ENCODE results near the gene CNOT4.
A peak's percentile ranks its signal among the peaks of the same experiment; 100 is the strongest.

Gene CNOT4

DNA sequence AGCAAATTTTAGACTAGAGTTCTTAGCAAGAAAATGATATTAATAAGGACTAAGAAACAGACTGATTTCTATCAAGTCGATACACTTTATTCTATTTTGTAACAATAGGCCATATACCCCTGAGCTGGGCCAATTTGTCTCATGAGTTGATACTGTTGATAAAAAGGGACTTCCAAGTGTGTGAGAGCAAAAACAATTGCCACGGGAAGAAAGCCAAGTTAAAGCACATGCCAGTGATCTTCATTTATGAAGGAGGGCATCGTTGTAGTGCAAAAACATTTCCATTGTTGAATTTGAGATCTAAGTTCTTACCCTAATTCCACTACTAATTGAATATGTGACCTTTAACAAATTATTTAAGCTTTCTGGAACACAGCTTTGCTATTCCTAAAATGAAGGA lies 119.9 kb downstream of the CNOT4 start:
- DNase-seq: no peak

DNA sequence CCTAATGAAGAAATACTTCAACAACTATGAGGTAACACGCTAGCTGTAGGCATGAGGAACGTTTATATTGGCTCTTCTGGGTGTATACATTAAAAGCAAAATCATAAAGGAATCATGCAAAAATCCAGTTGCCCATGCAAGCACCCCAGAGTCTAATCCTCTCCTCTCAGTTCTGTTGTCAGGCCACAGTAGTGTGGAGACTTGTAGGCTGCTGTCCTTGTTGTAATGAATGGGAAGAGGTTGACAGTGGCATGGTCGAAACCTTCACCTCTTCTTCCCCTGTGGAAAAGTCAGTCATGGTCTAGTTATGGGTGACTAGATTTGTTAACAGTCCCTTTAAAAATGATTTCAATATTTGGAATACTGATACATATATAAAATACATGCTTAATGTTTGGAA lies 121.3 kb downstream of the CNOT4 start:
- no peak for DNase-seq

DNA sequence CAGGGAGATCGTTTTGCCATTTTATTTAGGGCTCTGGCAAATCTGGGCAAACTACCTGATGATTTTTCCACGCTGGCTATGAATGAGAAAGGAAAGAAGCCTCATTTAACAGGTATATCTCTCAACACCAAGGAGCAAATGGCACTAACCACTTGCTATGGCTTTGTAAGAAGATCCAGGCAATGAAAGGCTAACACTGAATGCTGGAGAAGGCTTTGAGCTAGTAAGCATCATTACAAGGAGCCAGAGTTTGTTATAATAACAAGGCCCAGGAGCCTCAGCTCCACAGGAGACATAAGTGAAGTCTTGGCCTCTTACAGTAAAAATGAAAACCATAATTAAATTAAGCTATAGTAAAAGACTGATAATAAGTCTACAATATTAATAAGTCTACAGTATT lies 123.1 kb downstream of the CNOT4 start:
- DNase-seq: no peak

DNA sequence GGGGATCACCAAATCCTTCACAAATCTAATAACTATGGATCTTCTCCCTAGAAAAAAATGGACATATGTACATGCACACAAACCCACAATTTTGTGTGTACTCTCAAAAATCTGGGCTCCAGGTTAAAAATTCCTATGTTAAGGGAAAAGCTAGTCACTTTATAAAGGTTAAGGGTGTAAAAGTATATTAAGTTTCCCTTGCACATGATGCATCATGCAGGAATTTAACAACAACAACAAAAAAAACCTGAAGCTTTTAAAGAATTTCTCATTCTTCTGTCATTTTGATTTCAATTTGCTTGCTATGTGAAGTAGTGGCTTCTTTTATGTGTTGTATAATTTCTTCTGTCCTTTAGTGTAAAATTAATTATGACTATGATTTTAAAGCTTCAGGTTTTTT lies 123.7 kb downstream of the CNOT4 start:
- no peak for DNase-seq

DNA sequence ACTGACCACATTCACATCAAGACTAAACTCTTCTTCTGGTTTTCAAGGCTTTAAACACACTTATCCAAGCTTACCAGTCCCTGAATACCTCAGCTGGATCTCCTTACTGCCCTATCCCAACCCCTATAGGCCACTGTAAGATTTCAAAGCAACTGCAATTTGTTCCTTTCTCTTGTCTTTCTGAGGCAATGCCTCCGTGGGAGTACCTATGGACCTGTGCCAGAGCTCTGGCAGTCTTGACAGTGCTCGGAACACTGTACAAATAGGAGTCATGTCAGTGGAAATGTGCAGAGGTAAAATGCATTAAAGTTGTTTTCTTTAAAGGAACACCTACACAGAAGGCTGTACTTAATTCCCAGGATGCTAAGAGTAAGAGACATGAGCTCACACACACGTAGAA lies 124.7 kb downstream of the CNOT4 start:
- peak; percentile 36 for DNase-seq

DNA sequence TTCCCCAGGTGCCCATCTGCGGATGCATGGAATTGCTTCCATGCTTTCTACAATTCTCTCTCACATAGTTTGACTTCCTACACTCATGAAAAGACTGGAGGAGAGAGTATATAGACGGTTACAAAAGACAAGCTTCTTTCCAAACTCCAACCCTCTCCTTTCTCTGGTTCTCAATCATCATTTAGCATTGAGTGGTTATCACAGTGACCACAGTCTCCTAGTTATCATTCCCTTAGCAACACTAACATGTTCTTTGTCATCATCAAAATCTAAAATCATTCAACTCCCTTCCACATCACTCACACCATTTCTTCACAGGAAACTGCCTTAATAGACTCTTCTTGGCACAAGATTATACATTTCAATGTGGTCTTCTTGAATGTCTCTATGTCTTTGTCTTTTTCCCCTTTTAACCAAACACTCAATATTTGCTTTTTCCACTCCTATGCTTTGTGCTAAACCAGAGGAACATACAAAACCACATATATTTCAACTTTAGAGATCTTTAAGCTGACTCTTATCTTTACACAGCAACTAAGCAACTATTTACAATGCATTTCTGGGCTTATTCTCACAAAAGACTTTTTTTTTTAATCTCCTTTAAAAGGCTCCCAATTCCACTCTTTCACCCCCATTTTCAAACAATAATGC lies 126.3 kb downstream of the CNOT4 start:
- DNase-seq: no peak

DNA sequence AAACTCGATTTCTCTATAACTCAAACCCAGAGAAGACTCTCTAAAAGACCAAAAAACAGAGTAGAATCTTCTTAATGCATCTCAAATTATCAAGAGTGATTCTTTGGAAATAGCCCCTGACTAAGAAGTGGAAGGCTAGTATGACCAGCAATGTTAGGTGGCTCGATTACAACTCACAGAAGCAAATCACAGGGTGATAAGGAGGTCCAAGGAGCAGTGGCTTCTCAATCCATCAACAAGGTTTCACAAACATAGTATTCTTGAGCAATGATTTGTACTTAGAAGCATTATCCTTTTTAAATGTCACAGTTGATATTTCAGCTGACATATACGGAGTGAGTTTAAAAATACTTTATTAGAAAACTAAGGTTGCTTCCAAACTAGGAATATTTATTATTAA lies 127.7 kb downstream of the CNOT4 start:
- no peak for DNase-seq

DNA sequence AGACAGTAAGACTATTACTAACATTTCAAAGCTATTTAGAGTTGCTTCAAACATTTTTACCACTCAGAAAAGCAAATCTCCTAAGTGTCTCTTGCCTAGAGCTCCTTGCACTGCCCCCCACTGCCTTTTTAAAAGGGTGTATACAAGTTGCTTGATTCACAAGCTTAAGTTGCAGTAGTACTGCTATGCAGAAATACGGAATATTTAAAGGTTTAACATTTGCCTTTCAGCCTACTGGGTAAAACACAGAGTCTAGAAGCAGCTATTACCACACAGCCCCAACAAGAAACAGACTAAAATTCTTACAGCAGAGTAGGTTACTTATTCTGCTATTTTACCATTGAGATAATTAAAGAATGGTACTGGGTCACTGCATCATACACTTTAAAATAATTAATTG lies 128.5 kb downstream of the CNOT4 start:
- DNase-seq: no peak

DNA sequence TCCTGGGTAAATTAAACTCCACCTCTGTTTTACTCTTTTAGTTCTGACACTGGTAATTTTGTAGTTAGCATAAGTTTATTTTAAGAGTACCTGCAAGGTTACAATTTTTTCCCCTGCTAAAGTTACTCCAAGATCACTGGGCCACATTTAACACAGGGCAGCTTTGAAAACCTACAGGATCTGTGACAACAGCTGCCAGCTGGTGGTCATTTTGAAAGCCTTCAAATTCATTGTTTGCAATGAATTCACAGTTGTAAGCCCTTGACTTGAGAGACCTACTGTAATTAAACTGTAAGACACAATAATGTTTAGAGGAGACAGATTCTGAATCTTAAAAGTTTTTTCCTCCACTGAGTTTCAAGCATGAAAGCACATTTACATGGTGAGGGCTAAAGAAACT lies 129.6 kb downstream of the CNOT4 start:
- no peak for DNase-seq

DNA sequence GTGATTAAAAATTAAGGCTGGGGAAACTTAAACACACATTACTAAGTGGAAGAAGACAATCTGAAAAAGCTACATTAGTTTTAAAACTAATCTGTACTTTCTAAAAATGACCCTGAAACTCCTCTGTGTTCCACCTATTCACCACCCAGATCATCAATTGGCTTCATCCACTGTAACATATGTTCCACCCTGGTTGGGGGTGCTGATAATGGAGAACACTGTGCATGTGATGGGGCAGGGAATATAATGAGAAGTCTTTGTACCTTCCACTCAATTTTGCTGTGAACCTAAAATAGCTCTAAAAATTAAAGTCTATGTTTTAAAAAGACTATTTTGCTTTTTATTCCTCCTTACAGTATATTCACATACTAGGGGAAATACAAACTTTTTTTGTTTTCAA lies 132.7 kb downstream of the CNOT4 start:
- peak; percentile 5 for DNase-seq

DNA sequence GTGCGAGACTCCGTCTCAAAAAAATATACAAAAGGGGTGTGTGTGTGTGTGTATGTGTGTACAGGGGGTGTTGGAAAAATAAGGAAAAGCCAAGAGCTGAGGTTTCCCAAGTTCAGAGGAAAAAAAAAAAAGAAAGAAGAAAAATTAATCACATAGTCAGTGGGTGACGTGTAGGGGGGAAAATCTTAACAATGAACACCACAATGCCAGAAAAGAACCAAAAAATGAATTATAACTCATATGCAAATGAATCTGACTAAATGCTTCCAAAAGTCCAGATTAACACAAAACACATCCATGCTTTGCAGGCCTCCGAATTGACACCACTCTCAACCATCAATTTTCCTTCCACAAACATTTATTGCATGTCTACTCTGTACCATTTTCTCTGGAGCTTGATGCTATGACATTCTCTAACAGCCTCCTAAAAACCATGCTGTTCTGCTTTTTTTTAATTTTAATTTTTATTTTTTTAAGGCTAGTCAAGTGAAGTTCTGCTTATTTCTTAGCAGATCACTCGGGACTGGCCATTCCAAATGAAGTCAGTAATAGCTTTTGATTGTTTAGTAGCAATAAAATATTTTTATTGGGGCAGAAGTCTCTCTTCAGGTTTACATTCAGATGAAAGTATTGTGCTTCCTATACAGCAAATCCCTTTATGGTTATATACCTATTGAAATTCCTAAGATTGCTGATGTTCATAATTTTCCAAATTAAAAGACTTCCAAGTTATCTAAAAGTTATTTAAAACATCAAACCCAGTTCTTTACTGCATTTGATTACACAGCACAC lies 133.8 kb downstream of the CNOT4 start:
- no peak for DNase-seq

DNA sequence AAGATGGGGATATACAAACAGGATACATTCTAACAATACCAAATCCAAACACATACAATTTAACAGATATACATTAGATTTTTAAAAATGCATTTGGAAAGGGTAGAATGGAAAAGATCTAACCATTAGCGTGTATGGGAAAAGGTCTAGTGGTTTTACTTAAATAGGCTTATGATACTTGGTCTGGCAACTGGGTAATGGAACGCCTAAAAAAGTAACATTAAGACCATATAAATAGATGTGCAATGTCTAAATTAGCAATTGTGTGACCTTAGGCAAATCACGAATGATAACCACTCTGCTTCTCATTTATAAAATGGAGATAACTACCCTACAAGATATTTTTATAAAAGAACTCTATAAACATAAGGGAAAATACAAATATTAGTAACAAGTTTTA lies 135.2 kb downstream of the CNOT4 start:
- DNase-seq: no peak

DNA sequence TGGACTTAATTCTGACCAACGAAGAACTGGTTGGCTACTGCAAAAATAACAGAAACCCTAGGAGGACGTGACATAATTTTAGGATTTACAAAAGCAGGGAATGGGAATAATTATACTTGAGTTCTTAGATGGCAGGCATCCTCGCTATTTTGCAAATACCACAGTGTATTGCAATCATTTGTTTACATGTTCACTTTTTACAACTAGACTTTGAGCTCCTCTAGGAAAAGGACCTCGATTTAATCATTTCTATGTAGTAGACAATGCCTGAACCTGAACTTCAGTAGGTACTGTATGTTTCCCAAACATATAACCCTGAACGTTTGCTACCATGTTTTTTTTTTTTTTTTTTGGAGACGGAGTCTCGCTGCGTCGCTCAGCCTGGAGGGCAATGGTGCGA lies 137.7 kb downstream of the CNOT4 start:
- DNase-seq: no peak

DNA sequence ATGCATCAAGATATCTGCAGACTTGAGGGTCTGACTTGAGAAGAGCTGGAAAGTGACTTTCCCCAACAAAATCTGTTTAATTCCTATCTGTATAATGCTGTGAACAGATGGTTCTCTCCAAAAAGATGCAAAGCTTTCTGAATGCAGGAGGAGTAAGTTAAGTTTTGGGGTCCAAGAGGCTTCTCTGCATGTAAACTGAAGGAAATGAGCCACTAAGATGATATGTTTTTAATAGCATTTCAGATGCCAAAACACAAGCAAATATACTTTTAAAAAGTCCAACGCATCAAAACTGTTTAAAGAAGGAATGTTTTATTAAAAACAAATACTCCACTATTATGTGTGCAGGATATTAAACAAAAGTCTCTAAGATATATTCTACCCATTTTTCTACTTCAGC lies 139.2 kb downstream of the CNOT4 start:
- DNase-seq: no peak

DNA sequence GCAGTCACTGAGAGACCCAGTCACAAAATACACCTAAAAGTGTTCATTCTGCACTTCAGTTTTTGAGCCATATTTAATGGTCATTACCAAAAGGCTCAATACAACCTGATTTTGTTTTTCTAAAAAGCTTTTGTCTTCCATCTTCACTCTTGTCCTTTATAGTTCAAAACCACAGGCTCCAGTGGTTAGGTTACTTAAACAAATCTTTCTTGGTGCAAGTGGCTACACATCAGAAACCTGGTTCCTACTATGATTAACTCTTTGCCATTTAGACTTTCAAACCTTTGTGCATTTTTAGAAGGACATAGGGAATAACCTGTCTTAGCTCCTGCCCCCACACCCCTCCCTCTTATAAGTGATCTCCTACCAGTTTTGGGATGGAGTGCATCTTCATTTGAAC lies 140.5 kb downstream of the CNOT4 start:
- no peak for DNase-seq

DNA sequence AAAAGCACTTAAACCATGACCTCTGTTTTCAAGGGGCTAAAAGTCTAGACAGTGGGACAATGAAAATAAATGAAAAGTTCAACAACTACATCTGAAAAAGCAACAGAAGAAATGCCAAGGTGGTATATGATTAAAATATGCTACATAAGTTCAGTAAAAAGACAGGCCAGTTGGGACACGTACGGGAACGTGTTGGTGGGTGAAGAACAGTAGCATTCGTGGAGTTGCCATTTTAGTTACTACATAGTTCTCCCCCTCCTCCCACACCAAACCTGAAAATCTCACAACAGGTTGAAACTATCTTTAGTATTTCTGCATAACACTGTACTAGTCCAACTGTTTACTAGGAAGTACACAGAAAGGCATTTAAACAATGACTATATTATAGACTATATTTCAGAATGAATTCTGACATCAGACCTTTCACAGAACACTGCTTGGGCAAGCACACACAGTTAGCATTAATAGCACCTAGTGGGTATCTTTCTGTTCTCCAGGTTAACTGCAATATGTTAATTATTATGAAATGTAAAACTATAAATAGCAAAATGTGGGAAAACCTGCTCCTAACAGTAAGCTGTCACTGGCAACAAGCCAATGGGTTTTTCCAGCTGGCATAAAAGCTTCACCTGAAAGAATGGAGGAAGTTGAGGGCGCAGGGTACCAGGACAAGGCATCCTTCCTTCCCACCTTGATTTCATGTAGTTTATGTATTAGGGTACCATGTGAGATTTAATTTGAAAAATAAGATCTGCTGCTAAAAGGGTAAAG lies 141.3 kb downstream of the CNOT4 start:
- no peak for DNase-seq

DNA sequence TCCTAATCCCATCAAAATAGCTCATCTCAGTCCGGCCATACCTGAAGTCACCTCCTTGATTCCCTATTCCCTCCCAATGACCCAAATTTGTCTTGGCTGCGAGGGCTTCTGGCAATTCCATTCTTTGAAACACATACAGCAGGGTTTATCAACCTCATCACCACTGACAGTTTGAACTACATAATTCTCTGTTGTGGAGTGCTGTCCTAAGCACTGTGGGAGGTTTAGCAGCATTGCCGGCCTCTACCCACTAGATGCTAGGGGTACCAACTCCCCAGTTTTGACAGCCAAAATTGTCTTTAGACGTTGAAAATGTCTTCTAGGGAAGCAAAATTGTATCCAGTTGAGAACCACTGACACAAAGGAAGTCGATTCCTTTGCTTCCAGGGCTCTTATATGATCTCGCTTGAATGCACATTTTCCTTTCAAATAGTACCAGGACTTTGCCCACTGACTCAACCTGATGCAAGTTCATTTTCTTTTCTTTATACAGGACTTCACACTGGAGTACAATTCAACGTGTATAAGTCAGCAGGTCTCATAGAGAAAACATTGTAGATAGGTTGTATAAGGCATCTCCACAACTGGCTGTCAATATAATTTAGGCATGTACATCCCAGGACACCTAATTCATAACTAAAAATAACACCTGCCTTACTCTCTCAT lies 142.9 kb downstream of the CNOT4 start:
- no peak for DNase-seq

DNA sequence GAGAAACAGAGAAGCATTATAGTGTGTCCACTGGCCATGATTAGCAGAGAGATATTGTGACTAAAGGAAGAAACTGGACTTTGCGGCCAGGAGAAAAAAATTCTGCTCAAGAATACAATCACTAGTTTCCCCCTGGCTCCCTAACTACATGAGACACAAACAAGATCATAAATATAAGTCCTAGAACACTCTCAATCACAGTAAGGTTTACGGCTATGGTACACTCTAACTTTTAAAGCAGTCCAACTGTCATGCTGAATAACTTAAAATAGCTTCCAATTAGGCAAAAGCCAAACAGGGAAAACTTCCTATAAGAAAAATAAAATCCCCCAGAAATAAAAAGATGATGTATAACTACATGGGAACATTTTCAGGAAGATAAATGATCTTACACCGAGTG lies 144.2 kb downstream of the CNOT4 start:
- DNase-seq: no peak

DNA sequence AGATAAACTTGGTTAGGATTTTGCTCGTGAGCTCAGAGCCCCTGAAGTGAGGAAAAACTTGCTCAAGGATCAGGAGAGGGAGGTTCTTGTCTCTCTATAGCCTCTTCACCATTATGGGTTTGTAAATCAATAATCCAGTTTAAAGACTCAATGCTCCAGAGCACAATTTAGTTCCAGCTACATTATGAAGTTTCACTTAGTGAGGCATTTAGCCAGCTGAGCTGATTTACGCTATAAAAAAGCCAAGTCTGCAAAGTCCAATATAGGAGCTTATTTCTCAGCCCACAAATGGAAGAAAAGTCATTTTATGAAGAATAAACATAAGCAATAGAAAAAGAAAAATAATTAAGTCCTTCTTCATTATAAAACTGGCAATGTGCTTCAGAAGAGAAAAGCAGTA lies 145.7 kb downstream of the CNOT4 start:
- DNase-seq: no peak

DNA sequence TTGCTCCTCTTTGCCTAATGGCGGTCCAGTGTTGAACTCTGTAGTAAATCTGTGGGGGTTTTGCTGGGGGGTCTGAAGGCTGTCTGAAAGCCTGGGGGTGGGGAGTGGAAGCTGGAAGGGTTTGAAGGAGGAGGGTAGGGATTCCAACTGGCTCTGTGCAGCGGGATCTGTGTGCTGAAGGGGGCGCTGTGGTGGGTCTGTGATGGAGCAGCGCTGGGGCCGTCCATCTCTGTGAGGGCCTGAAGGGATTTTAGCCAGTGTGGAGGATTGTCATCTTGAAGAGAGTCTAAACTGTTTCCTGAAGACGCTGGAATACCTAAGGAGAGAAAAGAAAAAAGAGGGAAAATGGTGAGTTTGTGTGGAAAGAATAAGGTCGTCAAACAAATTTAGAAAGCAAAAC lies 147.0 kb downstream of the CNOT4 start:
- no peak for DNase-seq

DNA sequence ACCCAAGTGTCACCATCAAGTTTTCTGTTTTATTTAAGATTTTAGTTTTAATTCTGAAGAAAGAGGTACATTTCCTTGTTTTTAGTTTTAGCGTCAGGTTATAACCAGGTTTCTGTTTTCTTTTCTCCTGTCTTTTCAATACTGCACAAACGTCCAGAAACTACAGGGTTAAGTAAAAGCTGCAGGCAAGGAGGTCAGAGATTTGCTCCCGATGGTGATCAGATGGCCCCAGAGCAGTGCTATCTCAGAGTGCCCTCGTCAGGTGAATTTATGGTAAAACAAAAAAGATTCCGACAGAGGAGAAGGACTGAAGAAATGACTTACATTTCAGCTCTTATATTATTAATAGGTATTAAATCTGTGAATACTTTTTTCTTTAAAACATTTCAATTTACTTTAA lies 148.1 kb downstream of the CNOT4 start:
- no peak for DNase-seq

DNA sequence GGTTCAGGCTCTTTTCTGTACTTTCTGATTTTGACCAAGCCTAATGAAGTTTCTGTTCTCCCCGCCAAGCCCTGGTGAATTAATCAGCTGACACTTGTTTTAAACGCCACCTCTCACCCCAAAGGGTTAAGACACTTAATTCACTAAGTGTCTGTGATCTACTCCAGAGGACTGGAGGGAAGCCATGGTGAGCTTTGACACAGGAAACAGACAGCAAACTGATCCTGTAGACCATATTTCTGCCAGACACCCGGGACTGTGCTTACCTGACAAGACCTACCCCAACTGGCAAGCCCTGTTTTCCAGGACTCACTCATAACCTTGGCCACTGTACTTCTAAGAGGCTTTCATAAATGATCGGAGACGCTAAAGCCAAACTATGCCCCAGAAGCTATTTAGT lies 150.3 kb downstream of the CNOT4 start:
- DNase-seq: no peak

DNA sequence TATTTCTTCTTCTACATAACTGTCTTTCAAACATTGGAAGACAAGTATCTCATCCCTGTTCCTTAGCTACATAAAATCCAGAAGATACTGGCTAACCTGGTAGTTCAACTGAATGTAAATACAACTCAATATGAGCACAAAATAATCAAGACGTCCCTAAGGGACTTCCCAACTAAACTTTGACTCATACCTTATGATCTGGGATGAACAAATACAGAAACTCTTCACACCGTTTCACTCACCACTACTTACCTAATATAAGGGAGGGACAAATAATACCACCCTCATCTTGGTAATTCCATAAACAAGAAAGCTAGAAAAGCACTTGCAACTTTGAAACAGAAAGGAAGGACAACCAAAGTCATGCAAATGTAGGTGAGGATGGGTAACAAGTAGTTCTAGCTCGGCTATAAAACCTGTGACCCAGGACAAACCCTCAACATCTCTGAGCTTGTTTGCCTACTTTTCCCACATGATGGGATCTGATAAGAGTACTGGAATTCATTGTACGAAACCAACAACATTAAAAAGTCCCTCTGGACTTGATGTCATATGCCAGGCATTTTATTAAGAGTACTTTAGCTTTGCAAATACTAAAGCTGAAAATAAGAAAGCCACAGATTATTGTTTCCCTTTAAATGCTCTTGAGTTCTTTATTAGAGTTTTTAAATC lies 154.4 kb downstream of the CNOT4 start:
- no peak for DNase-seq

All from hematopoietic multipotent progenitor cell treated with erythropoietin and hydrocortisone succinate and interleukin-3 and kit ligand, for 6 days (in vitro differentiated cells).